NT2/D1 (cell line): ENCODE measurements around the gene NIM1K.

Source experiments
- DNase-seq: peaks from one replicate; pipeline ENCODE4 v3.0.0-alpha.2; 2011; ENCODE audit warnings: low read depth, low spot score
- H3K27me3 ChIP-seq: 2 replicates; pipeline ENCODE4 v1.6.0; 2011; ENCODE audit warnings: mild to moderate bottlenecking; ENCODE audit not compliant: insufficient read length, insufficient read depth
- H3K36me3 ChIP-seq: 2 replicates; pipeline ENCODE4 v1.6.1; 2011; ENCODE audit warnings: mild to moderate bottlenecking, low read length, mixed read lengths; ENCODE audit not compliant: insufficient read depth, insufficient read length
- H3K4me1 ChIP-seq: 2 replicates; pipeline ENCODE4 v1.5.1; 2011; ENCODE audit not compliant: insufficient read depth, insufficient read length
- H3K4me3 ChIP-seq: 2 replicates; pipeline ENCODE4 v1.5.1; 2011; ENCODE audit warnings: low read depth; ENCODE audit not compliant: insufficient read length
- H3K9ac ChIP-seq: 2 replicates; pipeline ENCODE4 v1.6.0; 2011; ENCODE audit warnings: low read depth; ENCODE audit not compliant: insufficient read length
- H3K9me3 ChIP-seq: 2 replicates; pipeline ENCODE4 v1.5.1; 2011; ENCODE audit warnings: mild to moderate bottlenecking, low read length; ENCODE audit not compliant: insufficient read depth
- SUZ12 ChIP-seq: IDR thresholded peaks from 2 replicates; pipeline ENCODE4 v1.6.1; 2011; ENCODE audit not compliant: insufficient read length, insufficient read depth; ENCODE audit errors: extremely low read depth
- YY1 ChIP-seq: IDR thresholded peaks from 2 replicates; pipeline ENCODE4 v1.6.1; 2011; ENCODE audit not compliant: insufficient read length, insufficient read depth
- ZNF274 ChIP-seq: IDR thresholded peaks from 2 replicates; pipeline ENCODE4 v1.6.1; 2011; ENCODE audit warnings: mild to moderate bottlenecking, low read depth, low read length

The NIM1K gene

GRCh38 chr5:43286623-43287022 is 94.6 kb downstream of the NIM1K start:
- TF ChIP-seq YY1: no peak
- TF ChIP-seq SUZ12: no peak
- TF ChIP-seq ZNF274: no peak
- Histone ChIP-seq H3K9ac (no peak overlapping the region), H3K4me3 (no peak overlapping the region), H3K4me1 (no peaks in the 10 kb centered on the region), H3K27me3 (no peaks in the 10 kb centered on the region), H3K9me3 (no peaks in the 10 kb centered on the region), H3K36me3 (peaks cover 27% of the 10 kb centered on the region)
- DNase-seq: no peak

DNA sequence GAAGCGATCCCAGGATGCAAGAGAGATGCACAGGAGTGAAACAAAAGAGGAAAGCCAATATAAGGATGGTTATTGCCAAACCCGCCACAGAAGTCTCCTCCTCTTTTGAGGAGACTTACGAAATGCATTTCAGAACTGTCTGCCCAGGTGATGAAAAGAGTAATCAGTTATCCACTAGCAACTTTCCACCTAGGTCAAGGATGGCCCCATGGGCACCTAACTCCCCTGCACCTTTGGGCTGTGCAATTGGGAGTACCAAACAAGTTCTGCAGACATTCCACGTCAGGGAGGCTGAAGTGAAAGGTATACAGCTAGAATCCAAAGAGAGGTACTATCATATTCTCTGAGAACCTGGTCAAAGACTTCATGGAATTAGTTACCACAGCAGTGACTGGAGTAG is 95.5 kb downstream of the NIM1K start:
- Histone ChIP-seq H3K9ac (no peak overlapping the region), H3K4me3 (no peak overlapping the region), H3K9me3 (no peaks in the 10 kb centered on the region), H3K36me3 (peaks cover 32% of the 10 kb centered on the region), H3K4me1 (no peaks in the 10 kb centered on the region), H3K27me3 (no peaks in the 10 kb centered on the region)
- DNase-seq: no peak
- TF ChIP-seq ZNF274: no peak
- TF ChIP-seq SUZ12: no peak
- TF ChIP-seq YY1: no peak

GRCh38 chr5:43288269-43288831 is 96.3 kb downstream of the NIM1K start:
- Histone ChIP-seq H3K9ac (no peak overlapping the region), H3K9me3 (no peaks in the 10 kb centered on the region), H3K27me3 (no peaks in the 10 kb centered on the region), H3K36me3 (peaks cover 41% of the 10 kb centered on the region), H3K4me3 (no peak overlapping the region), H3K4me1 (no peaks in the 10 kb centered on the region)
- no peak for DNase-seq
- TF ChIP-seq YY1: no peak
- TF ChIP-seq ZNF274: no peak
- TF ChIP-seq SUZ12: no peak

DNA sequence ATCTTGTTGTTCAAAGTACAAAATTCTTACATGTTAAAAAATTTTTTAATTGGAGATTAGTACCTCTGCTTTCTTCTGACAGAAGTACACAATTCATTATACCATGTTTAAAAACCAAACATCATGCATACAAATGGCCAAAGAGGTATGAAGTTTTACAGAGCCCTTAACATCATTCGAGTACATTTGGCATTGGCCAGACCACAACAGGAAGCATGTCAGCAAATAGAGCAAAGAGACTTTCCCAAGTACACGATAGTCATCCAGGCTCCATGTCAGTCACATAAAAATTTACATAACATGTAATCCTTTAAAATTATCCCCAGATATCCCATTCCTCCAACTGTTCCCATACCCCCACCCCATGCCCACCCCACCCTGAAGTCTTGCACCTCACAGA is 98.7 kb downstream of the NIM1K start:
- no peaks in the 10 kb centered on the region for H3K9me3 ChIP-seq
- H3K4me1 ChIP-seq: no peaks in the 10 kb centered on the region
- H3K36me3 ChIP-seq: peaks cover 64% of the 10 kb centered on the region
- no peak for DNase-seq
- H3K9ac ChIP-seq: no peak overlapping the region
- TF ChIP-seq SUZ12 (no peak), ZNF274 (no peak), YY1 (no peak)
- H3K27me3 ChIP-seq: no peaks in the 10 kb centered on the region
- H3K4me3 ChIP-seq: no peak overlapping the region

- H3K4me3 ChIP-seq: no peak overlapping the region
- no peak for DNase-seq
- H3K36me3 ChIP-seq: peaks cover 82% of the 10 kb centered on the region
- no peaks in the 10 kb centered on the region for H3K27me3 ChIP-seq
- no peaks in the 10 kb centered on the region for H3K4me1 ChIP-seq
- no peak overlapping the region for H3K9ac ChIP-seq
- no peaks in the 10 kb centered on the region for H3K9me3 ChIP-seq
- no peak for TF ChIP-seq ZNF274
- TF ChIP-seq YY1: no peak
- no peak for TF ChIP-seq SUZ12
Measured at GRCh38 chr5:43294226-43294625, 102.2 kb downstream of the NIM1K start.

DNA sequence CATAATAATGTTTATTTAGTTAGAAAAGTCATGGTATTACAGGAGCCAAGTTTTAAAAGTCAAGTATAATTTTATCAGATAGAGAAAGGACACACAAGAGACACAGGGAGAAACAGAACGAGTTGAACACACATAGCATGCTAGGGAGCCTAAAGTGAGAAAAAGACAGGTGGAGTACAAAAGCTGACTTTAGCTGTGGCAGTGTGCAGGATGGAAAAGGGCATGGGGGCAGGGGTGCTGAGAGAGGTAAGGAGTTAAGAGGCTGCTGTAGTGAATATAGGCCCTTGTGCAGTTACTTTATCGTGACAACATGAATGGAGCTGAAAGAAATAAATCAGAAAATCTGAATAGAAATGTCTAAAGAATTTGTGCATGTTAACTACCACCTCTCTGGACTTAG is 103.2 kb downstream of the NIM1K start:
- Histone ChIP-seq H3K9ac (no peak overlapping the region), H3K36me3 (peaks cover 77% of the 10 kb centered on the region), H3K4me3 (no peak overlapping the region), H3K4me1 (no peaks in the 10 kb centered on the region), H3K9me3 (no peaks in the 10 kb centered on the region), H3K27me3 (no peaks in the 10 kb centered on the region)
- DNase-seq: no peak
- TF ChIP-seq ZNF274: no peak
- TF ChIP-seq YY1: no peak
- no peak for TF ChIP-seq SUZ12

- Histone ChIP-seq H3K36me3 (peaks cover 67% of the 10 kb centered on the region), H3K9me3 (no peaks in the 10 kb centered on the region), H3K4me1 (no peaks in the 10 kb centered on the region), H3K9ac (no peak overlapping the region), H3K27me3 (no peaks in the 10 kb centered on the region), H3K4me3 (no peak overlapping the region)
- TF ChIP-seq ZNF274 (no peak), YY1 (no peak), SUZ12 (no peak)
- no peak for DNase-seq
Measured at GRCh38 chr5:43296835-43297234, 104.8 kb downstream of the NIM1K start.

- DNase-seq: no peak
- Histone ChIP-seq H3K9ac (no peak overlapping the region), H3K27me3 (no peaks in the 10 kb centered on the region), H3K9me3 (no peaks in the 10 kb centered on the region), H3K36me3 (peaks cover 54% of the 10 kb centered on the region), H3K4me1 (no peaks in the 10 kb centered on the region), H3K4me3 (no peak overlapping the region)
- TF ChIP-seq SUZ12: no peak
- no peak for TF ChIP-seq ZNF274
- TF ChIP-seq YY1: no peak
Measured at GRCh38 chr5:43298443-43298842, 106.4 kb downstream of the NIM1K start.
